Tibial artery (tissue), 4 donors: ENCODE results near the gene B3GALT6.

ENCODE experiments used
- DNase-seq, 2 donors: peaks; one replicate each; pipeline ENCODE4 v3.0.0-alpha.2; 2019
- H3K27ac ChIP-seq, 2 donors: fragments of 200-600 bp; sonication (generic) in 1 of 2; 1 replicate in 1 of 2; 2 replicates in 1 of 2; pipeline ENCODE4 v1.5.1; 2018 to 2019; ENCODE audit warnings: mild to moderate bottlenecking in 1 of 2
- H3K27me3 ChIP-seq, 2 donors: fragments of 200-600 bp; sonication (generic) in 1 of 2; one replicate each; pipeline versions ENCODE4 v1.5.1 to v1.6.0; 2016 to 2019
- H3K36me3 ChIP-seq, 3 donors: fragments of 200-600 bp; sonication (generic) in 2 of 3; one replicate each; pipeline ENCODE4 v1.5.1; 2016 to 2019; ENCODE audit warnings: mild to moderate bottlenecking in 2 of 3
- H3K4me1 ChIP-seq, 4 donors: fragments of 200-600 bp; sonication (generic) in 2 of 4; 1 replicate in 3 of 4; 2 replicates in 1 of 4; pipeline ENCODE4 v1.5.1; 2016 to 2019
- H3K4me3 ChIP-seq, 2 donors: fragments of 200-600 bp; sonication (generic) in 1 of 2; 1 replicate in 1 of 2; 2 replicates in 1 of 2; pipeline ENCODE4 v1.5.1; 2018 to 2019; ENCODE audit warnings: mild to moderate bottlenecking in 2 of 2
- H3K9me3 ChIP-seq, 3 donors: fragments of 200-600 bp; sonication (generic) in 1 of 3; one replicate each; pipeline ENCODE4 v1.5.1; 2016 to 2019
- intact Hi-C: fragments of 100-400 bp; cut with DNase I; formaldehyde crosslinking; loops from one replicate; pipeline ENCODE4 v1.15.0; 2023; ENCODE audit warnings: low total_unique reads
- TF ChIP-seq, protein P1 (sequence below), 2 experiments: fragments of 200-600 bp in 1 of 2; fragments of 450-650 bp in 1 of 2; IDR thresholded peaks; one replicate each; pipeline ENCODE4 v1.5.1; 2017 to 2019; ENCODE audit warnings: antibody characterized with exemption in 2 of 2, mild to moderate bottlenecking in 1 of 2, moderate library complexity in 1 of 2

Gene B3GALT6

DNA sequence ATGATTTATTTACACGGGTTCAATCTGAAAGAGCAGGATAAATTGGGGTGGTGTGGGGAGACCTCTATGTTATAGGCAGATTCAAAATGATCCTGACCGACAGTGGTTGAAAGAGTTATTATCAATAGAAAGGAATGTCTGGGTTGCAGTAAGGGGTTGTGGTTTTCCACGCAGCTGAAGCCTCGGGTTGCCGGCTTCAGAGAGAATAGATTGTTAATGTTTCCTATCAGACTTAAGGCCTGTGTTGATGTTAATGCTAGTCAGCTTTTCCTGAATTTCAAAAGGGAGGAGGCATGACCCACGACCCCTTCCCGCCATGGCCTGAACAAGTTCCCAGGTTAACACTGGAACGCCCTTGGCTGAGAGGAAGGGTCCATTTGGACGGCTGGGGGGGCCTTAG, 43.8 kb downstream of the B3GALT6 start:
- no peaks in the 10 kb centered on the region for H3K36me3 ChIP-seq
- H3K27ac ChIP-seq: no peak overlapping the region
- intact Hi-C loops: no loop called here
- TF ChIP-seq, protein P1, sequence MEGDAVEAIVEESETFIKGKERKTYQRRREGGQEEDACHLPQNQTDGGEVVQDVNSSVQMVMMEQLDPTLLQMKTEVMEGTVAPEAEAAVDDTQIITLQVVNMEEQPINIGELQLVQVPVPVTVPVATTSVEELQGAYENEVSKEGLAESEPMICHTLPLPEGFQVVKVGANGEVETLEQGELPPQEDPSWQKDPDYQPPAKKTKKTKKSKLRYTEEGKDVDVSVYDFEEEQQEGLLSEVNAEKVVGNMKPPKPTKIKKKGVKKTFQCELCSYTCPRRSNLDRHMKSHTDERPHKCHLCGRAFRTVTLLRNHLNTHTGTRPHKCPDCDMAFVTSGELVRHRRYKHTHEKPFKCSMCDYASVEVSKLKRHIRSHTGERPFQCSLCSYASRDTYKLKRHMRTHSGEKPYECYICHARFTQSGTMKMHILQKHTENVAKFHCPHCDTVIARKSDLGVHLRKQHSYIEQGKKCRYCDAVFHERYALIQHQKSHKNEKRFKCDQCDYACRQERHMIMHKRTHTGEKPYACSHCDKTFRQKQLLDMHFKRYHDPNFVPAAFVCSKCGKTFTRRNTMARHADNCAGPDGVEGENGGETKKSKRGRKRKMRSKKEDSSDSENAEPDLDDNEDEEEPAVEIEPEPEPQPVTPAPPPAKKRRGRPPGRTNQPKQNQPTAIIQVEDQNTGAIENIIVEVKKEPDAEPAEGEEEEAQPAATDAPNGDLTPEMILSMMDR (IDR thresholded peaks at IDR 0.05): no peak
- no peak for DNase-seq
- H3K4me3 ChIP-seq: no peak overlapping the region
- no peaks in the 10 kb centered on the region for H3K9me3 ChIP-seq
- peaks cover 4 to 37% (median 28%) of the 10 kb centered on the region in 4 donors for H3K4me1 ChIP-seq
- no peaks in the 10 kb centered on the region for H3K27me3 ChIP-seq

DNA sequence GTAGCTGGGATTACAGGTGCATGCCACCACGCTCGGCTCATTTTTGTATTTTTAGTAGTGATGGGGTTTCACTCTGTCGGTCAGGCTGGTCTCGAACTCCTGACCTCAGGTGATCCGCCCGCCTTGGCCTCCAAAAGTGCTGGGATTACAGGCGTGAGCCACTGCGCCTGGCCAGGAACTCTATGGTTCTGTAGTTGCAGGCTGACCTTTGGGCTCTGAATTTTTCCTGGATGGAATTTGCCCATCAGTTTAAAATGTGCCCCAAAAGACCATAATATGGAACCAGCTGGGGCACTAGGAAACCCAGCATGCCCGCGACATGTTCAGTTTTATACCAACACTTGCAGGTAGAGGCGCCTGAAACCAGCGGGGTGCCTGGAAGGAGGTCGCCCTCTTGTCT, 46.6 kb downstream of the B3GALT6 start:
- Histone ChIP-seq H3K4me3 (no peak overlapping the region), H3K9me3 (no peaks in the 10 kb centered on the region), H3K4me1 (peaks cover 0 to 26% (median 8%) of the 10 kb centered on the region in 4 donors), H3K27me3 (peaks cover 0 to 2% of the 10 kb centered on the region in 2 donors), H3K27ac (no peak overlapping the region), H3K36me3 (no peaks in the 10 kb centered on the region)
- TF ChIP-seq, protein P1 (IDR thresholded peaks at IDR 0.05): no peak
- no peak for DNase-seq
- intact Hi-C loops: no loop called here

DNA sequence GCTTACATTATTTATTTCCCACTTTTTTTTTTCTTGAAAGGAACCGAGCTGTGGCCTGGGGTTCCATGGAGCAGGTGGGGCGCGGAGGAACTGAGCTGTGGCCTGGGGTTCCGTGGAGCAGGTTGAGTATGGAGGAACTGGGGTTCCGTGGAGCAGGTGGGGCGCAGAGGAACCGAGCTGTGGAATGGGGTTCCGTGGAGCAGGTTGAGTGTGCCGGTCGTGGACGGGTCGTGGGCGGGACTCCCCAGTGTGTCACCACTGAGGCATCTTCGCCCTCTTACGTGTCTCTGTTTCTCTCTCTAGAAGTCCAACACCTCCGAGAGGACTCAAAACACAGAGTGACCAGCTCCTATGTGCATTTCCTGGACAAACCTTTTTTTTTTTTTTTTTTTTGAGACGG, 47.0 kb downstream of the B3GALT6 start:
- DNase-seq: no peak
- Histone ChIP-seq H3K27ac (no peak overlapping the region), H3K9me3 (no peaks in the 10 kb centered on the region), H3K36me3 (no peaks in the 10 kb centered on the region), H3K4me3 (no peak overlapping the region), H3K4me1 (peaks cover 0 to 27% (median 8%) of the 10 kb centered on the region in 4 donors), H3K27me3 (peaks cover 0 to 4% of the 10 kb centered on the region in 2 donors)
- TF ChIP-seq, protein P1 (IDR thresholded peaks at IDR 0.05): no peak
- intact Hi-C loops: no loop called here

DNA sequence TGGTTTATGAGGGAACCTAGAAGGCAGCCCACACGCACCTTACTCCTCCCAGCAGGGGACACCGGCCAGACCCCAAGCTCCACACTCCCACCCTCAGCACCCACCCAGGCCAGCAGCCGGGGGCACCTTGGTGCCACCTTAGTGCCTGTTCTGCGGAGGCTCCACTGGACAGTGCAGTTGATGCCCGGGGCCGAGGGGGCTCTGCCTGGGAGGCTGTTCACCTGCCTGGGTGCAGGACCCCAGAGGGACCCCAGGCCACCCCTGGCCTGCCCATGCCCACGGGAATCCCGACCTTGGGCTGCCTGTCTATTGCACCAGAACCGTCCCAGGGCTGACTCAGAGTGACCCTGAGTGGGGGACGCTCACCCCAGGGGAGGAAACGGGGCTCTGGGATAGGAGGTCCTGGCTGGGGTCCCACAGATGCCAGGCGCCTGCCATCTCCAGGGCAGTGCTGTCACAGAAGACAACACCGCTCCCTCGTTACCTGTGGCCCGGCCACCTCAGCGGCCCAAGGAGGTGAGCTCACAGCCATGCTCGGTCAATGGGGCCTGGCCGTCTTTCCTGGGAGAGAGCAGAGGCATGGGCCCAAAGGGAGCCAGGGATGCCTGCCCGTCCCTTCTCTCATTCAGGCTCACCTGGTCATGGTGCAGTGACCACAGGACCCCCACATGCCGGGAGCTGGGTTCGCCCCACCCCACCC, 48.9 kb downstream of the B3GALT6 start:
- H3K4me3 ChIP-seq: no peak overlapping the region
- H3K4me1 ChIP-seq: peaks cover 0 to 13% (median 0%) of the 10 kb centered on the region in 4 donors
- H3K27me3 ChIP-seq: peaks cover 0 to 21% of the 10 kb centered on the region in 2 donors
- peak in 1 of 2 donors; percentile 59 for DNase-seq
- TF ChIP-seq, protein P1 (IDR thresholded peaks at IDR 0.05): no peak
- no peaks in the 10 kb centered on the region for H3K36me3 ChIP-seq
- intact Hi-C loops: no loop called here
- no peaks in the 10 kb centered on the region for H3K9me3 ChIP-seq
- no peak overlapping the region for H3K27ac ChIP-seq

DNA sequence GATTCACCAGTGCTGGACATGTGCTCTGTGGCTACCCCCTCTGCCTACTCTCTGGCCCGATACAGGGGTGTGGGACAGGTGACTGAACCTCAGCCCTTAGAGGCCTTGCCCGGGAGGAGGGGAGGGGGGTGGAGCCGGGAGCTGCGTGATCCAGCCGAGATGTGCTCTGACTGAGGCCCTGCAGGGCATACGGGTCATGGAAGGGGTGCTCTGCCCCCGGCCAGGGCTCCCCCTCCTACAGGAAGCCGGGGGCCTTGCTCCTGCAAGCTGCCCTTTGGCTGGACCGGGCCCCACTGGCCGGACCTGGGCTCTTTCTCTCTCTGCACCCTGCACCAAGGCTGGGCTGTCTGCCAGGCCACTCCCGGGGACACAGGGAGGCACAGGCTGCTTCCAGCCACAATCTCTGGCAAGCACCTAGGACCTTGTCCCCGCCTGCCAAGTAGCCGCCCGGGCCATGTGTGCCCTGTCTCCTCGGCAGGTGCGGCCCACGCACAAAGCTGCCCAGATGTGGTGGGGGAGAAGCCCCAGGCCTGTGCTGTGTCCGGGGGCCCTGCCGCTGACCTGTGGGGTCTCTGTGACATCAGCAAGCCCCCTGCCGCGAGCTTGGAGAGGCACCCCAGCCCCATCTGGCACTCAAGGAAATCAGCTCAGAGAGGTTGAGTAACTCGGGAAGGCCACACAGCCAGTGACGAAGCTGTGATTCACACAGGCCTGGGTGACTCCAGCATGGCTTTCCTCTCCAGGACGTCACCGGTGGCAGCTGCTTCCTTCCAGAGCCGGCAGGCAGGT, 49.7 kb downstream of the B3GALT6 start:
- intact Hi-C loops: no loop called here
- no peaks in the 10 kb centered on the region for H3K36me3 ChIP-seq
- no peaks in the 10 kb centered on the region for H3K9me3 ChIP-seq
- peaks cover 0 to 13% (median 0%) of the 10 kb centered on the region in 4 donors for H3K4me1 ChIP-seq
- TF ChIP-seq, protein P1 (IDR thresholded peaks at IDR 0.05): no peak
- no peak overlapping the region for H3K4me3 ChIP-seq
- no peak overlapping the region for H3K27ac ChIP-seq
- no peak for DNase-seq
- H3K27me3 ChIP-seq: peaks cover 0 to 29% of the 10 kb centered on the region in 2 donors
